ENCODE results near the gene TWF1.

Gene TWF1

GRCh38 chr12:43786899-43787693 lies 19.0 kb downstream of the TWF1 start:
- Histone ChIP-seq H3K27me3 (ENCODE audit: low read depth, low read length) (no peaks in the 10 kb centered on the region), H3K9ac (ENCODE audit: low read length) (no peak overlapping the region), H4K20me1 (ENCODE audit: insufficient read depth, low read length) (no peaks in the 10 kb centered on the region), H3K4me2 (ENCODE audit: low read length) (no peak overlapping the region), H3K79me2 (ENCODE audit: low read length) (no peaks in the 10 kb centered on the region), H2AFZ (ENCODE audit: low read depth, low read length) (no peak overlapping the region), H3K27ac (ENCODE audit: low read length) (no peak overlapping the region), H3K36me3 (replicated peaks; ENCODE audit: low read depth, low read length) (peaks cover 24% of the 10 kb centered on the region), H3K4me3 (ENCODE audit: low read length) (no peak overlapping the region), H3K4me1 (ENCODE audit: low read length) (no peaks in the 10 kb centered on the region), H3K9me3 (ENCODE audit: insufficient read depth, low read length) (no peaks in the 10 kb centered on the region)
- no peak for TF ChIP-seq EZH2phosphoT487 (IDR thresholded peaks at IDR 0.05; ENCODE audit: low read depth)
- TF ChIP-seq, protein P1, sequence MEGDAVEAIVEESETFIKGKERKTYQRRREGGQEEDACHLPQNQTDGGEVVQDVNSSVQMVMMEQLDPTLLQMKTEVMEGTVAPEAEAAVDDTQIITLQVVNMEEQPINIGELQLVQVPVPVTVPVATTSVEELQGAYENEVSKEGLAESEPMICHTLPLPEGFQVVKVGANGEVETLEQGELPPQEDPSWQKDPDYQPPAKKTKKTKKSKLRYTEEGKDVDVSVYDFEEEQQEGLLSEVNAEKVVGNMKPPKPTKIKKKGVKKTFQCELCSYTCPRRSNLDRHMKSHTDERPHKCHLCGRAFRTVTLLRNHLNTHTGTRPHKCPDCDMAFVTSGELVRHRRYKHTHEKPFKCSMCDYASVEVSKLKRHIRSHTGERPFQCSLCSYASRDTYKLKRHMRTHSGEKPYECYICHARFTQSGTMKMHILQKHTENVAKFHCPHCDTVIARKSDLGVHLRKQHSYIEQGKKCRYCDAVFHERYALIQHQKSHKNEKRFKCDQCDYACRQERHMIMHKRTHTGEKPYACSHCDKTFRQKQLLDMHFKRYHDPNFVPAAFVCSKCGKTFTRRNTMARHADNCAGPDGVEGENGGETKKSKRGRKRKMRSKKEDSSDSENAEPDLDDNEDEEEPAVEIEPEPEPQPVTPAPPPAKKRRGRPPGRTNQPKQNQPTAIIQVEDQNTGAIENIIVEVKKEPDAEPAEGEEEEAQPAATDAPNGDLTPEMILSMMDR (IDR thresholded peaks at IDR 0.05; ENCODE audit: low read depth, low read length), result no peak

DNA sequence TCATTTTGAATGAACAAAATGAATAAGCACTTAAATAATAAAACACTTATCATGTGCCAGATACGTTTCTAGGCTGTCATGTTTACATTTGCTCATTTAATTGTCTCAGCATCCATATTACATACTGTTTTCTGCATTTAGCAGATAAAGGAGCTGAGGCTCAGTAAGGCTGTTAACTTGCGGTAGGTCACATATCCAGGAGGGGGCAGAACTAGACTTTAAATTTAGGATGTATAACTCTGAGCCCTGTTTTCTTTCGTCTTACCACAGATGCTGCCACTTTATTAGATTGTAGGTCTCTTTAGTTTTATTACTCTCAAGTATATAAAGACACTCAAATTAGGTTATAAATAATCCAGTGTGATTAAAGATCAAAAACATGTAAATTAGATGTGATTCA lies 29.6 kb downstream of the TWF1 start:
- Histone ChIP-seq H3K36me3 (replicated peaks; ENCODE audit: low read depth, low read length) (peaks cover 38% of the 10 kb centered on the region), H2AFZ (ENCODE audit: low read depth, low read length) (no peak overlapping the region), H4K20me1 (ENCODE audit: insufficient read depth, low read length) (no peaks in the 10 kb centered on the region), H3K27ac (ENCODE audit: low read length) (no peak overlapping the region), H3K27me3 (ENCODE audit: low read depth, low read length) (no peaks in the 10 kb centered on the region), H3K4me3 (ENCODE audit: low read length) (no peak overlapping the region), H3K4me2 (ENCODE audit: low read length) (no peak overlapping the region), H3K9me3 (ENCODE audit: insufficient read depth, low read length) (no peaks in the 10 kb centered on the region), H3K79me2 (ENCODE audit: low read length) (no peaks in the 10 kb centered on the region), H3K9ac (ENCODE audit: low read length) (no peak overlapping the region), H3K4me1 (ENCODE audit: low read length) (no peaks in the 10 kb centered on the region)
- TF ChIP-seq, protein P1 (IDR thresholded peaks at IDR 0.05; ENCODE audit: low read depth, low read length), result peak; percentile 60
- no peak for TF ChIP-seq EZH2phosphoT487 (IDR thresholded peaks at IDR 0.05; ENCODE audit: low read depth)

DNA sequence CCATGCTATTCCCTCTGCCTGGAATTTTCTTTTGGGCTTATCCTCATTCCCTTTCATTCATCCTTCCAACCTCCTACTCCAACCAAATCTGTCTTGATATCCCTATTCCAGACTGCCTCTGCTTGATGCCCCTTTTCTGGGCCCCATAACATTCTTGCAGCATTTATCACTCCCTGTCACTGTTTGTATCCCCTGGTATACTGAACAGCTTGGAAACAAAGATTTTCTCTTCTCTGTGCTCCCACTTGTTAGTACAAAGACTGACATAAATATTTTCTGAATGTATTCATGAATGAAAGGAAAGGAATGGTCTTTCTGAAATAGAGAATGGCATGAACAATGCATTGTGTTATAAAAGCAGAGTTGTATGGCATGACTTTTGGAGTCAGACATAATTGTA lies 39.8 kb downstream of the TWF1 start:
- H3K9me3 ChIP-seq (ENCODE audit: insufficient read depth, low read length), result no peaks in the 10 kb centered on the region
- H3K79me2 ChIP-seq (ENCODE audit: low read length), result peaks cover 3% of the 10 kb centered on the region; the same call in 1 of the 2 replicates
- no peaks in the 10 kb centered on the region for H3K4me1 ChIP-seq (ENCODE audit: low read length)
- no peaks in the 10 kb centered on the region for H4K20me1 ChIP-seq (ENCODE audit: insufficient read depth, low read length)
- no peaks in the 10 kb centered on the region for H3K27me3 ChIP-seq (ENCODE audit: low read depth, low read length)
- H3K4me3 ChIP-seq (ENCODE audit: low read length), result no peak overlapping the region
- no peak overlapping the region for H3K4me2 ChIP-seq (ENCODE audit: low read length)
- TF ChIP-seq, protein P1 (IDR thresholded peaks at IDR 0.05; ENCODE audit: low read depth, low read length), result no peak
- TF ChIP-seq EZH2phosphoT487 (IDR thresholded peaks at IDR 0.05; ENCODE audit: low read depth), result no peak
- no peak overlapping the region for H3K9ac ChIP-seq (ENCODE audit: low read length)
- H3K36me3 ChIP-seq (replicated peaks; ENCODE audit: low read depth, low read length), result peaks cover 18% of the 10 kb centered on the region
- H2AFZ ChIP-seq (ENCODE audit: low read depth, low read length), result no peak overlapping the region
- no peak overlapping the region for H3K27ac ChIP-seq (ENCODE audit: low read length)

DNA sequence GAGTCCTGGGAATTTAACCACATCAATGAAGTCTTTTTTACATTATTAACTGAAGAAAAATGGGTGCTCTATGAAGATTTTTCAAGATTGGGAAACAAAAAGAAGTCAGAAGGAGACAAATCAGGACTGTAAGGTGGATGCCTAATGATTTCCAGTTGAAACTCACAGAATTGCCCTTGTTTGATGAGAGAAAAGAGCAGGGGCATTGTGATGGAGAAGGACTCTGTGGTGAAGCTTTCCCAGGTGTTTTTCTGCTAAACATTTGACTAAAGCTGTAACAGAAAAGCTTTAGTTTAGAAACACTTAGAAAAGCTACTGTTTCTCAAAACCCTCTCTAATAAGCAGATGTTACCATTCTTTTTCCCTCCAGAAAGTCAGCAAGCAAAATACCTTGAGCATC lies 41.6 kb downstream of the TWF1 start:
- Histone ChIP-seq H3K36me3 (replicated peaks; ENCODE audit: low read depth, low read length) (peaks cover 8% of the 10 kb centered on the region), H4K20me1 (ENCODE audit: insufficient read depth, low read length) (no peaks in the 10 kb centered on the region), H3K27me3 (ENCODE audit: low read depth, low read length) (no peaks in the 10 kb centered on the region), H3K4me2 (ENCODE audit: low read length) (no peak overlapping the region), H3K4me1 (ENCODE audit: low read length) (peaks cover 10% of the 10 kb centered on the region), H3K4me3 (ENCODE audit: low read length) (no peak overlapping the region), H3K9ac (ENCODE audit: low read length) (no peak overlapping the region), H2AFZ (ENCODE audit: low read depth, low read length) (no peak overlapping the region), H3K27ac (ENCODE audit: low read length) (no peak overlapping the region), H3K9me3 (ENCODE audit: insufficient read depth, low read length) (no peaks in the 10 kb centered on the region), H3K79me2 (ENCODE audit: low read length) (peaks cover 13% of the 10 kb centered on the region)
- TF ChIP-seq, protein P1 (IDR thresholded peaks at IDR 0.05; ENCODE audit: low read depth, low read length), result no peak
- TF ChIP-seq EZH2phosphoT487 (IDR thresholded peaks at IDR 0.05; ENCODE audit: low read depth), result no peak

All from OCI-LY3 (cell line).